GM03348 (cell line): ENCODE measurements around the gene MLXIPL.
"Not testable (repeated sequence)": the region's sequence is repeated elsewhere in the genome, so short reads cannot be mapped to it uniquely, and the experiment has no call there.

Experiments
- DNase-seq: peaks from one replicate; pipeline ENCODE4 v3.0.0; 2012; ENCODE audit warnings: low spot score

The MLXIPL gene, protein sequence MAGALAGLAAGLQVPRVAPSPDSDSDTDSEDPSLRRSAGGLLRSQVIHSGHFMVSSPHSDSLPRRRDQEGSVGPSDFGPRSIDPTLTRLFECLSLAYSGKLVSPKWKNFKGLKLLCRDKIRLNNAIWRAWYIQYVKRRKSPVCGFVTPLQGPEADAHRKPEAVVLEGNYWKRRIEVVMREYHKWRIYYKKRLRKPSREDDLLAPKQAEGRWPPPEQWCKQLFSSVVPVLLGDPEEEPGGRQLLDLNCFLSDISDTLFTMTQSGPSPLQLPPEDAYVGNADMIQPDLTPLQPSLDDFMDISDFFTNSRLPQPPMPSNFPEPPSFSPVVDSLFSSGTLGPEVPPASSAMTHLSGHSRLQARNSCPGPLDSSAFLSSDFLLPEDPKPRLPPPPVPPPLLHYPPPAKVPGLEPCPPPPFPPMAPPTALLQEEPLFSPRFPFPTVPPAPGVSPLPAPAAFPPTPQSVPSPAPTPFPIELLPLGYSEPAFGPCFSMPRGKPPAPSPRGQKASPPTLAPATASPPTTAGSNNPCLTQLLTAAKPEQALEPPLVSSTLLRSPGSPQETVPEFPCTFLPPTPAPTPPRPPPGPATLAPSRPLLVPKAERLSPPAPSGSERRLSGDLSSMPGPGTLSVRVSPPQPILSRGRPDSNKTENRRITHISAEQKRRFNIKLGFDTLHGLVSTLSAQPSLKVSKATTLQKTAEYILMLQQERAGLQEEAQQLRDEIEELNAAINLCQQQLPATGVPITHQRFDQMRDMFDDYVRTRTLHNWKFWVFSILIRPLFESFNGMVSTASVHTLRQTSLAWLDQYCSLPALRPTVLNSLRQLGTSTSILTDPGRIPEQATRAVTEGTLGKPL

DNA sequence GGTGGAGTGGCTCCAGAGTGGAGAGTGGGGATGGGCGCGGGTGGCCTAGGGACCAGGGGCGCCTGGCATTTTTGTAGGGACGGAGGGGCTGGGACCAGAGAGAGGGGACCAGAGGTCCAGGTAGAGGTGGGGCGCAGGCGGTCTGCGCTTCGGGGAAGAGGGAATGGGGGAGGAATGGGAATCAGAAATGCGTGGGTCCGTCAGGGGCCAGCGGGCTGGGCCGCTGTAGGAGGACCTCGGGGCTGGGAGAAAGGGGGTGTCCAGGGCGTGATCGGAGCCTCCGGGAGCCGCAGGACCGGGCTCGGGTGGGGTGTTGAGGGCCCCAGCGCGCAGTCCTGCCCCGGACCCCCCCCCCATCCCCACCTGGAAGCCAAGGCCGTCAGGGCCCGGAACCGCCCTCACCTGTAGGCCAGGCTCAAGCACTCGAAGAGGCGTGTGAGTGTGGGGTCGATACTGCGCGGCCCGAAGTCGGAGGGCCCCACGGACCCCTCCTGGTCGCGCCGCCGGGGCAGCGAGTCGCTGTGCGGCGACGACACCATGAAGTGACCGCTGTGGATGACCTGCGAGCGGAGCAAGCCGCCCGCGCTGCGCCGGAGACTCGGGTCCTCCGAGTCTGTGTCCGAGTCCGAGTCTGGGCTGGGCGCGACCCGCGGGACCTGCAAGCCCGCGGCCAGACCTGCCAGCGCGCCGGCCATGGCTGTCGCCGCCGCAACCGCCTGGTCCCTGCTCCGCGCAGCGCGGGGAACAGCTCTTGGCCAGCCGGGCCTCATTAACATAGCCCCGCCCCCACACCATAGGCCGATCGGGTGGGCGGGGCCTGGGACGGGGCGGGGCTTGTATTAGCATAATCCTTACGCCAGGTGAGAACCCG is at the start of gene MLXIPL:
Gene MLXIPL (minus strand): TSS at position 725 of the 871 bp plus-strand sequence. CDS start 30 bp downstream, at position 695.
- peak; percentile 91 for DNase-seq

DNA sequence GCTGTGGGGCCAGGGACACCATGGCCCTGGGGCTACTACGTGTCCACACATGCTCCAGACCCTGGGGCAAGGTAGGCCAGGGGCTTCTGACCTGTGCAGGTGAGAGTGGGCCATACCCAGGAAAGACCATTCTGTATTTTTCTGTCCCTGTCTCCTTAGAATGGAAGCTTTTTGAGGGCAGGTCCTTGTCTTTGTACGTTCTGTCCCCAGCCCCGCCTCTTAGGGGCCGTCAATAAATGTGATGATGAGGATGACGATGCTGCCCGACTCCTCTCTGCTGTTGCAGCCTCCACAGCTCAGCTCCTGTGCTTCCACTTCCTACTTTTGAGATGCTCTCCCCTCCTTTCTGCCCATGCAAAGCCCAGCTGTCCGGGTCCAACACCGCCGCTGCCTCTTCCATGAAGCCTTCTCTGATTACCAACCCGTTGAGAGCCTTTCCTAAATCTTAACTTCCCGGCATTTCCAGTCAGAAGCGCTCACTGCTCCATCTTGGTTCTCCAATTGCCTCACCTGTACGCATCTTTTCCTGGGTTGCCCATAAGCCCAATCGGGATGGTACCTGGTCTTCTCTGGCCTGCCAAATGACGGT is 47.6 kb upstream of the MLXIPL start:
- no peak for DNase-seq

GRCh38 chr7:73671322-73671661 is 47.0 kb upstream of the MLXIPL start:
- DNase-seq: no peak

- DNase-seq: no peak
Observed at GRCh38 chr7:73669858-73670385, 45.6 kb upstream of the MLXIPL start.

- DNase-seq: no peak
Observed at GRCh38 chr7:73669288-73669701, 45.0 kb upstream of the MLXIPL start.

GRCh38 chr7:73668886-73669230 is 44.5 kb upstream of the MLXIPL start:
- no peak for DNase-seq

GRCh38 chr7:73668103-73668885 is 44.0 kb upstream of the MLXIPL start:
- DNase-seq: peak; percentile 47

DNA sequence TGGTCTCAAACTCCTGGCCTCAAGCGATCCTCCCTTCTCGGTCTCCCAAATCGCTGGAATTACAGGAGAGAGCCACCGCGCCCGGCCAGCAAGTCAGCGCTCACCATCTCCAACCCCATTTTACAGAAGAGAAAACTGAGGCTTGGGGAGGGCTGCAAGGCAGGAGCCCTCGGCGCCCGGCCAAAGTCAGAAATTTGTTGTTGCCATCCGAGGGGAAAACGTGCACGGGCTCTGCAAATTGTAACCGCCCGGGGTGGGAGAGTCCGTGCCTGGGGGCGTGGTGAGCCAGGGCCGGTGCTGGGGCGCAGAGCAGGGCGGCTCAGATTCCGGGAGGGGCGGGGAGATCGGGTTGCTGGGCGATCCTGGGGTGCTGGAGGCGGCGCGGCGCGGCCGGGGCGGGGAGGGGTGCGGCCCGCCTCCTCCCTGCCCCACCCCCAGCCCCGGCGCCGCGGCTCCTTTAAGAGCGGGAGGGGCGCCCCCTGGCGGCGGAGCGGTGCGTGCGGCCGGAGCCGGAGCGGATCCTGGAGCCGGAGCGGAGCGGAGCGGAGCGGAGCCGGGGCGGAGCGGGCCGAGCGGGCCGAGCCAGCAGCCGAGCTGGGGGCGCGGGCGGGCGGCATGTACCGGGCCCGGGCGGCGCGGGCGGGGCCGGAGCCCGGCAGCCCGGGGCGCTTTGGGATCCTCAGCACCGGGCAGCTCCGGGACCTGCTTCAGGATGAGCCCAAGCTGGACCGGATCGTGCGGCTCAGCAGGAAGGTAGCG is 43.2 kb upstream of the MLXIPL start, which contains the start of gene VPS37D:
Gene VPS37D (plus strand): TSS at position 488 of the 759 bp plus-strand sequence. CDS start 128 bp downstream, at position 616.
- DNase-seq: peak; percentile 99

- DNase-seq: no peak
Observed at GRCh38 chr7:73663033-73663432, 38.7 kb upstream of the MLXIPL start.

DNA sequence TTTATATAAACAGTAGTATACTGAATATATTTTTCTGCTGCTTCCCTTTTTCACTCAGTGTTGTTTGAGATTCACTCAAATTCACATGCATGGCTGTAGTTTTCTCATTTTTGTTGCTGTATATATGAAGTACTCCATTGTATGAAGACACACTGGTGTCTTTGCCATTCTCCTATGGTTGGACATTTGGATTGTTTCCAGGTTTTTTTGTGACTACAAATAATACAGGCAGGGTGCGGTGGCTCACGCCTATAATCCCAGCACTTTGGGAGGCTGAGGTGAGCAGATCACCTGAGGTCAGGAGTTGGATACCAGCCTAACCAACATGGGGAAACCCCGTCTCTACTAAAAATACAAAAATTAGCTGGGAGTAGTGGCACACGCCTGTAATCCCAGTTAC is 36.3 kb upstream of the MLXIPL start:
- DNase-seq: not testable (repeated sequence)

DNA sequence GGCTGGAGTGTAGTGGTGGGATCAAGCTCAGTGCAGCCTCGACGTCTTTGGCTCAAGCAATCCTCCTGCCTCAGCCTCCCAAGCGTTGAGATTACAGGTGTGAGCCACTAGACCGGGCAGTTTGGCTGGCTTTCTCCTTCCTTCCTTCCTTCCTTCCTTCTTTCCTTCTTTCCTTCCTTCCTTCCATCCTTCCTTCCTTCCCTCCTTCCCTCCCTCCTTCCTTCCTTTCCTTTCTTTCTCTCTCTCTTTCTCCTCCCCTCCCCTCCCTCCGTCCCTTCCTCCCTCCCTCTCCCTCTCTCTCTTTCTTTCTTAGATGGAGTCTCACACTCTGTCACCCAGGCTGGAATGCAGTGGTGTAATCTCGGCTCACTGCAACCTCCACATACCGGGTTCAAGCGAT is 35.7 kb upstream of the MLXIPL start:
- DNase-seq: no peak

DNA sequence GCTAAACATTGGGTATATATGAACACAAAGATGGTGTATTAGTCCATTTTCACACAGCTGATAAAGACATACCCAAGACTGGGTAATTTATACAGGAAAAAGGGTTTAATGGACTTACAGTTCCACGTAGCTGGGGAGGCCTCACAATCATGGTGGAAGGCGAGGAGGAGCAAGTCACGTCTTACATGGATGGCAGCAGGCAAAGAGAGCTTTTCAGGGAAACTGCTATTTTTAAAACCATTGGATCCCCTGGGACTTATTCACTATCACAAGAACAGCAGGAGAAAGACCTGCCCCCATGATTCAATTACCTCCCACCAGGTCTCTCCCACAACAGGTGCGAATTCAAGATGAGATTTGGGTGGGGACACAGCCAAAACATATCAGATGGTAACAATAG is 31.0 kb upstream of the MLXIPL start:
- DNase-seq: not testable (repeated sequence)

- DNase-seq: no peak
Observed at GRCh38 chr7:73652541-73652949, 28.2 kb upstream of the MLXIPL start.

DNA sequence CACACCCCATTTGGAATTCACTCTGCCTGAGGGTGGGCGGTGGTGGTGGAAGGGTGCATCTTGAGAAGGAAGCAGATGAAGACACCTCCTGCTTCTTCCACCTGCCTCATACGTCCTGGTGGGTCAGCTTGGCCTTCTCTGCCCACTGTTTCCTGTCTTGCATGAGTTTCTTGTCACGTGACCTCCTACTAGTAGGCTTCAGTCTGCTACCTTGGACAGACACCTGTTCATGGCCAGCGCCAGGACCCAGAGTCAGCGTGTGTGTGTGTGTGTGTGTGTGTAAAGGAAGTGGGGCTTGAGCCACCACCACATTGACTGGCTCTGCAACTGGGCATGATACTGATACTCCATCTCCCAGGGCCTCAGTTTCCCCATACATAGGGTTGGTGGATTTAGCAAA is 26.2 kb upstream of the MLXIPL start:
- DNase-seq: no peak

GRCh38 chr7:73649576-73649975 is 25.3 kb upstream of the MLXIPL start:
- DNase-seq: no peak

DNA sequence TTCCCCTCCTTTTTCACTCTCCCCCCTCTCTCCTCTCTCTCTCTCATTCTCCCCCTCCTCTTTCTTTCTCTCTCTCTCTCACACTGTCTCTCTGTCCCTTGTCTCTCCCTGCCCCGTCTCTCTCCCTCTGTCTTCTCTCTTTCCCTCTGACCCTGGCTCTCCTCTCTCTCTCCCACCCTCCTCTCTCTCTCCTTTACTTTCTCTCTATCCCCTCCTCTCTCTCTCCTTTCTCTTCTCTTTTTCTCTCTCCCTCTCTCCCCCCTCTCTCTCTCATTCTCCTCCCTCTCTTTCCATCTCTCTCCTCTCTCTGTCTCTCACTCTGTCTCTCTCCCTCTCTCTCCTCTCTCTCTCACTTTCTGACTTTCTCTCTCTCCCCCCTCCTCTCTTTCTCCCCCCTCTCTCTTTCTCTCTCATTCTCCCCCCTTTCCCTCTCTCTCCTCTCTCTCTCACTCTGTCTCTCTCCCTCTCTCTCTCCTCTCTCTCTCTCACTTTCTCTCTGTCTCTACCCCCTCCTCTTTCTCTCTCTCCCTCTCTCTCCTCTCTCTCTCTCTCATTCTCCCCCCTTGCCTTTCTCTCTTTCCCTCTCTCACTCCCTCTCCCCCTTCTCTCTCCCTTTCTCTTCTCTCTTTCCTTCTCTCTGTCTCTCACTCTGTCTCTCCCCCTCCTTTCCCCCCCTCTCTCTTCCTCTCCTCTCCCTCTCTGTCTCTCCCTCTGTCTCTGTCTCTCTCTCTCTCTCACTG is 24.4 kb upstream of the MLXIPL start:
- DNase-seq: no peak

- peak; percentile 54 for DNase-seq
Observed at GRCh38 chr7:73647725-73648592, 23.6 kb upstream of the MLXIPL start.
